Right lobe of liver (tissue), 4 donors: ENCODE measurements around the gene SLC24A4.

Experiments
- POLR2A ChIP-seq: fragments of 450-650 bp; IDR thresholded peaks from one replicate; pipeline ENCODE4 v1.6.1; 2017; ENCODE audit warnings: antibody characterized with exemption, mild to moderate bottlenecking
- TF ChIP-seq, protein P1 (sequence below), 4 donors: fragments of 200-600 bp in 3 of 4; fragments of 450-650 bp in 1 of 4; IDR thresholded peaks; one replicate each; pipeline versions ENCODE4 v1.5.1 to v1.8.0; 2016 to 2022; ENCODE audit warnings: antibody characterized with exemption in 4 of 4, mild to moderate bottlenecking in 2 of 4
- donor health status: DM: no; HTN: no; CAD: no.
- donor health status: DM: no; HTN: no; CAD: no.
- donor health status: DM: no; HTN: yes; CAD: no.

- TF ChIP-seq, protein P1, sequence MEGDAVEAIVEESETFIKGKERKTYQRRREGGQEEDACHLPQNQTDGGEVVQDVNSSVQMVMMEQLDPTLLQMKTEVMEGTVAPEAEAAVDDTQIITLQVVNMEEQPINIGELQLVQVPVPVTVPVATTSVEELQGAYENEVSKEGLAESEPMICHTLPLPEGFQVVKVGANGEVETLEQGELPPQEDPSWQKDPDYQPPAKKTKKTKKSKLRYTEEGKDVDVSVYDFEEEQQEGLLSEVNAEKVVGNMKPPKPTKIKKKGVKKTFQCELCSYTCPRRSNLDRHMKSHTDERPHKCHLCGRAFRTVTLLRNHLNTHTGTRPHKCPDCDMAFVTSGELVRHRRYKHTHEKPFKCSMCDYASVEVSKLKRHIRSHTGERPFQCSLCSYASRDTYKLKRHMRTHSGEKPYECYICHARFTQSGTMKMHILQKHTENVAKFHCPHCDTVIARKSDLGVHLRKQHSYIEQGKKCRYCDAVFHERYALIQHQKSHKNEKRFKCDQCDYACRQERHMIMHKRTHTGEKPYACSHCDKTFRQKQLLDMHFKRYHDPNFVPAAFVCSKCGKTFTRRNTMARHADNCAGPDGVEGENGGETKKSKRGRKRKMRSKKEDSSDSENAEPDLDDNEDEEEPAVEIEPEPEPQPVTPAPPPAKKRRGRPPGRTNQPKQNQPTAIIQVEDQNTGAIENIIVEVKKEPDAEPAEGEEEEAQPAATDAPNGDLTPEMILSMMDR (IDR thresholded peaks at IDR 0.05), result no peak
- TF ChIP-seq POLR2A, result no peak
Observed at GRCh38 chr14:92472860-92473259, 149.9 kb downstream of the SLC24A4 start.
